HG02884 (cell line): Measurements from ENCODE around the gene AKAP6.
"Not testable (repeated sequence)": the region's sequence is repeated elsewhere in the genome, so short reads cannot be mapped to it uniquely, and the experiment has no call there.

Source experiments
- ATAC-seq: cut with Tn5 transposase; IDR thresholded peaks from one replicate; pipeline ENCODE4 v1.9.1; 2021; ENCODE audit warnings: mild to moderate bottlenecking, moderate library complexity; ENCODE audit not compliant: unreplicated experiment

Gene AKAP6

GRCh38 chr14:32443890-32444661 lies 115.0 kb downstream of the AKAP6 start:
- no peak for ATAC-seq

GRCh38 chr14:32447371-32447770 lies 118.3 kb downstream of the AKAP6 start:
- no peak for ATAC-seq

DNA sequence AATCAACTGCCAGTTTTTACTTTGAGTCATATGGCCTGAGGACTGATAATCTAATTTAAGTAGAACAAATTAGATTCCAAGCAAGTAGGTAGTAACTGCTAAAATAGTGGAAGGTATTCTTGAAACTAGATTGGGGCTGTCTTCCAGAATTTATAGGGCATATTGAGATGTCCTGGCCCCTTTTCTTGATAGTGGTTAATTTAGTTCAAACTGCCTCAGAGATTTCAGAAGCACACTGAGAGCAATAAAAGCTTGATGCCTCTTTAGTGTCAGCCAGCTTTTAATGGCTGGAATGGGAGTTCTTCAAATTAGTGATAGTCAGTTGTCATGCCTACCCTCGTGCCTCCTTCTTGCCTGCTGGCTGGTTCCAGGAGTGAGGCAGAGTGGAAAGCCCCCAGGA lies 120.5 kb downstream of the AKAP6 start:
- ATAC-seq, result no peak

DNA sequence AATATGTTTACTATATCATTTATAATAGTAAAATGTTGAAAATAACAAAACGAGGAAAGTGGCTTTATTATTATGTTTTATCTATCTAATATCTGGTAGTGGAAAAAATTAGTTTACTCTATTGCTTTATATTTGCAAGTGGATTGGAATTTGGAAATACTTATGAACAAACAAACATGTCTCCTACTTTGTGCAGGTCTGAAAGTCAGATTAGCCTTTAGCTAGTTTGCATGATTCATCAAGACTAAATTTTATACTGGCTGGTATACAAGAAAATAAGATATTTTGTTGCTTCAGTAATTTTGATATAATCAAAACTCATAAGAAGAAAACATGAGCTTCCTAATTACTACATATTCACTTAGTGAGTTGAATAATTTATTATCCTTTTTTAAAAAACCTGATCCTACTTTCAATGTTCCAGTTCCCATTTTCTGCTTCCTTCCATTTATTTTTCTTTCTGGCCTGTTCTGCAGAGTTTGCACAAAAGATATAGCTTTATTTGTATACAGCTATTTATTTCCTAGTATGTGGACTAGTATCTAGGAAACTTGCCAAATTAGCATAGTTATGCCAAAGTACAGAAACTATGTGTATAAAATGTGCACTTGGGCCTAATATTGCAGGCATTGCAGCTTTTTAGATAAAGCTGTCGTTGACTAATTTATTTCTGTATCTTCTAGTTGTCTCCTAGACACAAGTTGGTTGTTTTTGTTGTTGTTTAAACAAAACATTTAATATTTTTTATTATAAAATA lies 122.0 kb downstream of the AKAP6 start:
- ATAC-seq, result no peak

DNA sequence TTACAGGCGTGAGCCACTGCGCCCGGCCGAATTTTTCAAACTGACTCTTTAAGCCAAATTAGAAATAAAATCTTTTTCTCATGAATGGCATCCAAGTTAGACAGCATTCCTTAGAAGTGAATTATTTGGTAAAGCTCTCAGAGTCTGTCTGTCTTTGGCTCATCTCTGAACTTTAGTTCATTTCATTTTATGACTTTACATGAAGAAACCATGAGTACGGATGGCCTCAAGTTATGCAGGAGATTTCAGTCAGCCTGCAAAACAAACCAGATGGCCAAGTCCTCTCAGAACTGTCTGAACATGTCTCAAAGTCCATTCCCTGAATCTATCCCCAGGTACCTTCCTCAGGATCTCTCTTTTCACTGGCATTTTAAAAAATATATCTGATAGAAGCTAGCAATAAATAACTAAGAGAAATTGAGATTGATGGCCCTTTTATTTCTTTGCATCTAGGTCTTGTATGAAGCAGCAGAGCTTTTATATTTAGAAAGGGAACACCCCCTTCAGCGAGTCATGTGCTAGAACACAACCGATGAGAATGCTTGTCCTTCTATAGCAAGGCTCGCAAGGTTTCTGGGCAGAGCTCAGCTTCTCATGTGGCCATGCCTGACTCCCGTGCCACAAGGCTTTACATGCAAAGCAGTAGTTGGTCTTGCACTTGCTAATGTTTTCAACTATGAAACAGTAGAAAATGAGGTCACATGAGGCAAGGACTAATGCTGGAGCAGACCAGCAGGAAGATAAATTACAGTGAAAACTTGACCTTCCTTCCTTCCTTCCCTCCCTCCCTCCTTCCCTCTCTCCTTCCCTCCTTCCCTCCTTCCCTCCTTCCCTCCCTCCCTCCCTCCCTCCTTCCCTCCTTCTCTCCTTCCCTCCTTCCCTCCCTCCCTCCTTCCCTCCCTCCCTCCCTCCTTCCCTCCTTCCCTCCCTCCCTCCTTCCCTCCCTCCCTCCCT lies 125.0 kb downstream of the AKAP6 start:
- no peak for ATAC-seq

DNA sequence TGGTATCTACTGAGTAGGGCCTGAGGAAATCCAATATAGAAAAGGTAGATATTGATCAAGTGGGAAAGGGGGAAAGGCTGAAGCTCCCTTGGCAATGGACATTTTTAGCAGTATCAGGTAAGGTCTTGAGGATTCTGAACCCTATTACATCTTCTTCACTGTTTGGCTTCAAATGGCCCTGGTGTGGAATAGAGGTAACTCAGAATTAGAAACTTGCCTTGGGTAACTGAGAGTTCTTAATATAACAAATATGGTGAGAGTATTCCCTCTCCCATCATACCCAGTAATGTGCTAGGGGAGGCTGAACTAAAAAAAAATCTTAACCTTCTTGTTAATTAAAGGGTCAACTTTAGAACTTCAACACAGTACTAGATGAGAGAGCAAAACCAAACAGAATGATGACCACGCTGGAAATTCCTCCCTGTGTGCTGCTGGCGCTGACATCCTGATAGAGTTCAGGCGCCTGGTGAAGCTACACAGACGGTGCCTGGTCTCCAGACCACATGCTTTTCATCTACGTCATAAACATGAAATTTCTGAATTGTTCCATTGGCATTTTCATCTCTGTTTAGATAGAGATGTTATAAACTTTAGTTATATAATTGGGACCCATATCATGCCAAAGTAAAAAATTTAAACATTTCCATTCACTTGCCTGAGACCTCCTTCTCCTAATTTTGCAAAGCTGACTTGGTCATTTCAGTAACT lies 128.3 kb downstream of the AKAP6 start:
- ATAC-seq, result no peak

- no peak for ATAC-seq
Measured at GRCh38 chr14:32458720-32459119, 129.6 kb downstream of the AKAP6 start.

- no peak for ATAC-seq
Measured at GRCh38 chr14:32460267-32460666, 131.2 kb downstream of the AKAP6 start.

DNA sequence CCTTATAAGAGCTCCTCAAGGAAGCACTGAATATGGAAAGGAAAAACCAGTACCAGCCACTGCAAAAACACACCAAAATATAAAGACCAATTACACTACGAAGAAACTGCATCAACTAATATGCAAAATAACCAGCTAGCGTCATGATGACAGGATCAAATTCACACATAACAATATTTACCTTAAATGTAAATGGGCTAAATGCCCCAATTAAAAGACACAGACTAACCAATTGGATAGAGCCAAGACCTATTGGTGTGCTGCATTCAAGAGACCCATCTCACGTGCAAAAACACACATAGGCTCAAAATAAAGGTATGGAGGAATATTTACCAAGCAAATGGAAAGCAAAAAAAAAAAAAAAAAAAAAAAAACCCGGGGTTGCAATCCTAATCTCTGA lies 133.5 kb downstream of the AKAP6 start:
- not testable (repeated sequence) for ATAC-seq

GRCh38 chr14:32468955-32469354 lies 139.9 kb downstream of the AKAP6 start:
- no peak for ATAC-seq

DNA sequence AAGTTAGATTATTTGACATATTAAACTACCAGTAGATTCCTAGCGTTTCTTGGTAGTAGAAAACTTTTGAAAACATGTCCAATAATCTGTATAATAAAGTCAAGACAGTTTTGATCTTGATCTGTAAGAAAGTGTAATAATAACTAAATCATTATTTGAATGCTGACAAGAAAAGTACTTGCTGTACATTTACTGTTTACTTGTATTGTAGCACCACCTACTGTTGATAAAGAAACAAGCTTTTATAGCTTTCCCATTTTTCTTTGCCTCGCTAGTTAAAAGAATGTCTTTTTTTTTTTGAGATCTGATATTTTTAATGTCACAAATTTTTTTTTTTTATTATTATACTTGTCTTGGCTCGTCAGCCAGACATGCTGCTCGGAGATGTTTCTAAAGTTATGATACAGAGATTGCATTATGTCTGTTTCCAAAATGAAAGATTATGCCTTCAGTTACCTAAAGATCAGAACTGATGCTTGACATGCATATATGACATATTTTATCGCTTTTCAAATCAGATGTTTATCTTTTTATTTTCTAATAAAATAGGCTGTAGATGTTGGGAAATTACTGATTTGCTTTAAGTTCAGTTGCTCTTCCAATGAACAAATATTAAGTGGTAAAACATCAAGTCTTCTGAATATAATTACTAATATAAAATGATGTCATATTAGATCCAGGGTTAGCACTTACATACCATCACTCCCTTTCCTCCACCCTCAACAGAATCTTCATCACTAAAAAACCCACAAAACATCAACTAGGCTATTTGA lies 140.5 kb downstream of the AKAP6 start:
- peak; percentile 62 for ATAC-seq

GRCh38 chr14:32470161-32470715 lies 141.1 kb downstream of the AKAP6 start:
- ATAC-seq, result no peak

DNA sequence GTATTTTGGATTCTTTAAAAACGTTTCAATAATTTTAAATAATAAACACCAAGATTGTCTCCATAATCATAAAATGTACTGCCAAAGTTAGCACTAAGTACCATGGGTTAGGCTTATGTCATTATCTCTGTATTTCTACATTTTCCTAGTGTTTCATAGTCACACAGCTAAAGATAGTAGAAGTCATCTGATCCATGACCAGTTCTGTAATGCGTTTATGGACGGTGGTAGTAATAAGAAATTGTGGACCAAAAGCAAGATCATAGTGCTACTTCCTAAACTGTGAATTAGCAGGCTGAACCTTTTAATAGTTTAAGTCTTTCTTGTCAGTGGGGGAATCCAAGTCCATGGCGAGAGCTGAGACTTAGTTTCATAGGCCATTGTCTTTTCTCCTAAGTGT lies 142.1 kb downstream of the AKAP6 start:
- ATAC-seq, result no peak

GRCh38 chr14:32472076-32472475 lies 143.0 kb downstream of the AKAP6 start:
- no peak for ATAC-seq

GRCh38 chr14:32472512-32473463 lies 143.7 kb downstream of the AKAP6 start:
- ATAC-seq, result no peak

- ATAC-seq, result no peak
Measured at GRCh38 chr14:32473464-32473855, 144.4 kb downstream of the AKAP6 start.

DNA sequence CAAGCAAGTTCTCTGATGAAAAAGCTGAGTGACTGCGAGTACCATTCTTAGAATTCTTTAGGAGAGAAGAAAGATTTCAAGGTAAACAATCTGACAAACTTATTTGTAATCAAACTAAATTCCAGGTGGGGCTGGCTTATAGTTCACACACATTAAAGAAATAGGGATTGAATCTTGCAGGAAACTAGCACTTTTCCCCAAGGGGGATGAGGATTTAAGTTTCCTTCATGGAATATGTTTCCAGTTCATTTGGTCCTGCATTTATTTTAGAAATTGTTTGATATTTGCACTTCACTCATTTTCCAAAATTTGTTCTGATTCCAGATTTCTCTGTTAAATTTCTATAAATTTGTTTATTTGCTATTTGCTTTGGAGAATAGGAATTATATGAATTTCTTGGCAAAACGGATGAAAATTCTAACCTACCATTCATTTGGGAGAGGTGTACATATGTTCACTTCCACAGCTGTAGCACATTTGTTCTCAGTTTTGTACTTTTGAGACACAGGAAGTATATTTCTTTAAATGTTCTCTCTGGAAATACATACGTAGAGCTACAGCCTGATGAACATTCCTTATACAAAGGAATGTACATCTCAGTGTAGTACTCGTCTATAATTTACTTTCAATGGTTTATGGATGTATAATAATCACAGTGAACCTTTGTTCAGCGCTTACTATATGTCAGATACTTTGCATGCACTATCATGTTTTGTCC lies 145.5 kb downstream of the AKAP6 start:
- ATAC-seq, result no peak

- no peak for ATAC-seq
Measured at GRCh38 chr14:32476532-32476931, 147.4 kb downstream of the AKAP6 start.
